GM21515 (cell line): ENCODE measurements around the gene TAF11L12.
"Not testable (repeated sequence)": the region's sequence is repeated elsewhere in the genome, so short reads cannot be mapped to it uniquely, and the experiment has no call there.

Experiments
- ATAC-seq: cut with Tn5 transposase; IDR thresholded peaks from one replicate; pipeline ENCODE4 v1.9.1; 2021; ENCODE audit not compliant: unreplicated experiment

The TAF11L12 gene

GRCh38 chr5:17610092-17610491 is at the start of gene TAF11L12:
Gene TAF11L12 (plus strand): TSS chr5:17610392.
- ATAC-seq: not testable (repeated sequence)

DNA sequence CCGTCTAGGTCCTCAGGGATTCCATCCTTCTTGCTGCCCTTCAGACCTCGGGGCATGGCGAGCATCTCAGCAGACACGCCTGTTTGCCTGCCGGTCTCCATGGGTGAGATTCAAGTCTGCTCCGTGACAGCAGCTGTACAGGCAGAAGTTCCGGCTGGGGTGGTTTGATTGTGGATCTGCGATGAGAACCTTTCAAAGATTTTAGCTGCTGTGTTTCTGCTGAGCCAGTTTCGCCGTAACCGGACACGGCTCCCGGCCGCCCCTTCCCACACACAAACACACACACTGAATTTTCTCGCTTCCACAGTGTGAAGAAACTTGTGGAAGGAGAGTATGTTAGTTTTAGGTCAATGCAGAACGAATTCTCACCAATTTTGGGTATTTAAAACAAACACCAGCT is 24.5 kb upstream of the TAF11L12 start, which contains the start of gene TAF11L7:
TAF11L7 (minus strand) TSS at position 101 of the 400 bp plus-strand sequence.
- ATAC-seq: not testable (repeated sequence)

- ATAC-seq: not testable (repeated sequence)
Observed at GRCh38 chr5:17590860-17591259, 19.3 kb upstream of the TAF11L12 start, which contains the start of gene TAF11L8. Gene TAF11L8 (minus strand): TSS chr5:17590960.

DNA sequence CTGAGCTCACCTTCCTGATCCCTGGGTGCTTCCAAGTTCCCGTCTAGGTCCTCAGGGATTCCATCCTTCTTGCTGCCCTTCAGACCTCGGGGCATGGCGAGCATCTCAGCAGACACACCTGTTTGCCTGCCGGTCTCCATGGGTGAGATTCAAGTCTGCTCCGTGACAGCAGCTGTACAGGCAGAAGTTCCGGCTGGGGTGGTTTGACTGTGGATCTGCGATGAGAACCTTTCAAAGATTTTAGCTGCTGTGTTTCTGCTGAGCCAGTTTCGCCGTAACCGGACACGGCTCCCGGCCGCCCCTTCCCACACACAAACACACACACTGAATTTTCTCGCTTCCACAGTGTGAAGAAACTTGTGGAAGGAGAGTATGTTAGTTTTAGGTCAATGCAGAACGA is 15.9 kb upstream of the TAF11L12 start, which contains the start of gene TAF11L9:
TAF11L9 (minus strand) TSS at position 140 of the 400 bp plus-strand sequence.
- not testable (repeated sequence) for ATAC-seq

DNA sequence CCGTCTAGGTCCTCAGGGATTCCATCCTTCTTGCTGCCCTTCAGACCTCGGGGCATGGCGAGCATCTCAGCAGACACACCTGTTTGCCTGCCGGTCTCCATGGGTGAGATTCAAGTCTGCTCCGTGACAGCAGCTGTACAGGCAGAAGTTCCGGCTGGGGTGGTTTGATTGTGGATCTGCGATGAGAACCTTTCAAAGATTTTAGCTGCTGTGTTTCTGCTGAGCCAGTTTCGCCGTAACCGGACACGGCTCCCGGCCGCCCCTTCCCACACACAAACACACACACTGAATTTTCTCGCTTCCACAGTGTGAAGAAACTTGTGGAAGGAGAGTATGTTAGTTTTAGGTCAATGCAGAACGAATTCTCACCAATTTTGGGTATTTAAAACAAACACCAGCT is 12.5 kb upstream of the TAF11L12 start, which contains the start of gene TAF11L10:
TAF11L10 (minus strand) TSS at position 101 of the 400 bp plus-strand sequence.
- not testable (repeated sequence) for ATAC-seq

GRCh38 chr5:17603880-17604279 is 6.3 kb upstream of the TAF11L12 start, which contains the start of gene TAF11L11:
Gene TAF11L11 (plus strand): TSS chr5:17604183.
- not testable (repeated sequence) for ATAC-seq

GRCh38 chr5:17604951-17605350 is 5.2 kb upstream of the TAF11L12 start:
- ATAC-seq: no peak

DNA sequence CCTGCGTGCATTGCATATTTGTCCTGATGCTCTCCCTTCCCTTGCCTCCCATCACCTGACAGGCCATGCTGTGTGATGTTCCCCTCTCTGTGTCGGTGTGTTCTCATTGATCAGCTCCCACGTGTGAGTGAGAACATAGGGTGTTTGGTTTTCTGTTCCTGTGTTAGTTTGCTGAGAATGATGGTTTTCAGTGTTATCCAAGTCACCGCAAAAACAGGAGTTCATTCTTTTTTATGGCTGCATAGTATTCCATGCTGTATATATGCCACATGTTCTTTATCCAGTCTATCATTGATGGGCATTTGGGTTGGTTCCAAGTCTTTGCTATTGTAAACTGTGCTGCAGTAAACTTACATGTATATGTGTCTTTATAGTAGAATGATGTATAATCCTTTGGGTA is 2.7 kb upstream of the TAF11L12 start:
- ATAC-seq: not testable (repeated sequence)

GRCh38 chr5:17614872-17615605 is 4.8 kb downstream of the TAF11L12 start:
- ATAC-seq: no peak

DNA sequence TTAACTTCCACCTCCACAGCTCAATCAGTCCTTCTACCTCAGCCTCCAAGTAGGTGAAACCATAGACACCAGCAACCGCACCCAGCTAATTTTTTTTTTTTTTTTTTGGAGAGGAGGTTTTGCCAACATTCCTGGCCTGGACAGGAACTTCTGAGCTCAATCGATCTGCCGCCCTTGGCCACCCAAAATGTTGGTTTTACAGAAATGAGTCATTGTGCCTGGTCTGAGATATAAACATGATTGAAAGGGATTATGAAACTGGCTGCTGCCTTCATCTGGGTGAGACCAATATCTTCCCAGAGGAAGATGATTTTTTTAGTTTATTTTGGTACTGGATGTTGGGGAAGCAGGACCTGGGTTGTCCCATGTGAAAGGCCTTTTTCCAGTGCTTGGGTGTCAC is 9.2 kb downstream of the TAF11L12 start:
- no peak for ATAC-seq

GRCh38 chr5:17620627-17621026 is 10.4 kb downstream of the TAF11L12 start:
- ATAC-seq: no peak

DNA sequence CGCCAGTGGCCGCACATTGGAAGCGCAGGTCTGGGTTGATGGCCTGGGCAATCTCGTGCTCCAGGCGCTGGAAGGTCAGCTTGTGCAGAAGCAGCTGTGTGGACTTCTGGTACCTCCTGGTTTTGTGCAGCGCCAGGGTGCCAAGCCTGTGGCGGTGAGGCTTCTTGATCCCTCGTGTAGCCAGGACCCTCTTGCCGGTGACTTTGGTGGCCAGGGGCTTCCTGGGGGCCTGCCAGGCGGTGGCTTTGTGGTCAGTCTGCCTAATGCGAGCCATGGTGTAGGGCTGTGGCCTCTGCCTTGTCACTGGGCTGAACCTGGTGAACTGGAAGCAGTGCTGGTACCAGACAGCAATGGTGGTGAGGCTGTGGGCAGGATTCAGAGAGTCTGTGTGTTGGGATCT is 15.5 kb downstream of the TAF11L12 start:
- no peak for ATAC-seq

- ATAC-seq: not testable (repeated sequence)
Observed at GRCh38 chr5:17631788-17632187, 21.6 kb downstream of the TAF11L12 start, which contains the start of gene TAF11L13. Gene TAF11L13 (plus strand): TSS chr5:17632088.

GRCh38 chr5:17634160-17634559 is 24.0 kb downstream of the TAF11L12 start, which contains the start of gene TAF11L14:
Gene TAF11L14 (plus strand): TSS chr5:17634460.
- no peak for ATAC-seq

- not testable (repeated sequence) for ATAC-seq
Observed at GRCh38 chr5:17649232-17649631, 39.0 kb downstream of the TAF11L12 start.

DNA sequence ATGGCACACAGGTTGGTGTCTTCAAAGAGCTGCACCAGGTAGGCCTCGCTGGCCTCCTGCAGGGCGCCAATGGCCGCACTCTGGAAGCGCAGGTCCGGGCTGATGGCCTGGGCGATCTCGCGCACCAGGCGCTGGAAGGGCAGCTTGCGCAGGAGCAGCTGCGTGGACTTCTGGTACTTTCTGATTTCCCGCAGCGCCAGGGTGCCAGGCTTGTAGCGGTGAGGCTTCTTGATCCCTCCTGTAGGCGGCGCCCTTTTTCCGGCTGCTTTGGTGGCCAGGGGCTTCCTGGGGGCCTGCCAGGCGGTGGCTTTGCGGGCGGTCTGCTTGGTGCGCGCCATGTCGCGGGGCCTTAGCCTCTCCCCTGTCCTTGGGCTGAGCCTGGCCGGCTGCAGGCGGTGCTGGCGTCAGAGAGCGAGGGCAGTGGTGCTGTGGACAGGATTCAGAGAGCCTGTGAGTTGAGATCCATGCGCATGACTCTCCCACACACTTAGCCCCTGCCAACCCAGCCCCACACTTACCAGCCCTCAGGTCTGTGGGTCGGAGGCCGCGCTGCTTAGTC is 45.1 kb downstream of the TAF11L12 start:
- not testable (repeated sequence) for ATAC-seq

- no peak for ATAC-seq
Observed at GRCh38 chr5:17655921-17656320, 45.7 kb downstream of the TAF11L12 start.
